GM12874 (cell line): ENCODE results near the gene MSANTD3.

Source experiments
- TF ChIP-seq, protein P1 (sequence below): IDR thresholded peaks from 2 replicates; pipeline ENCODE4 v1.5.1; 2011; ENCODE audit warnings: low read depth, mild to moderate bottlenecking, control low read depth, low read length, moderate library complexity; ENCODE audit not compliant: insufficient read depth

The MSANTD3 gene

DNA sequence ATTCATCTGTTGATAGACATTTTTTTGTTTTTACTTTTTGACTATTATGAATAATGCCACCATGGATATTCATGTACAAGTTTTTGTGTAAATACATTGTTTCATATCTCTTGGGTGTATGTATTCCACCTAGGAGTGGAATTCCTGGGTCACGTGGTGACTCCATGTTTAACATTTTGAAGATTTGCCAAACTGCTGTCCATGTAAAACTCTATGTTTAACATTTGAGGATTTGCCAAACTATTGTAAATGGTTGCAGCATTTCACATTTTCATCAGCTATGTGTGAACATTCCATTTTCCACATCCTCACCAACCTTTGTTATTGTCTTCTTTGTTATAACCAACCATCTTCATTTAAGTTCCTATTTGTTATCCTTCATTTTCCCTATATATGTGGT lies 58.3 kb downstream of the MSANTD3 start:
- TF ChIP-seq, protein P1, sequence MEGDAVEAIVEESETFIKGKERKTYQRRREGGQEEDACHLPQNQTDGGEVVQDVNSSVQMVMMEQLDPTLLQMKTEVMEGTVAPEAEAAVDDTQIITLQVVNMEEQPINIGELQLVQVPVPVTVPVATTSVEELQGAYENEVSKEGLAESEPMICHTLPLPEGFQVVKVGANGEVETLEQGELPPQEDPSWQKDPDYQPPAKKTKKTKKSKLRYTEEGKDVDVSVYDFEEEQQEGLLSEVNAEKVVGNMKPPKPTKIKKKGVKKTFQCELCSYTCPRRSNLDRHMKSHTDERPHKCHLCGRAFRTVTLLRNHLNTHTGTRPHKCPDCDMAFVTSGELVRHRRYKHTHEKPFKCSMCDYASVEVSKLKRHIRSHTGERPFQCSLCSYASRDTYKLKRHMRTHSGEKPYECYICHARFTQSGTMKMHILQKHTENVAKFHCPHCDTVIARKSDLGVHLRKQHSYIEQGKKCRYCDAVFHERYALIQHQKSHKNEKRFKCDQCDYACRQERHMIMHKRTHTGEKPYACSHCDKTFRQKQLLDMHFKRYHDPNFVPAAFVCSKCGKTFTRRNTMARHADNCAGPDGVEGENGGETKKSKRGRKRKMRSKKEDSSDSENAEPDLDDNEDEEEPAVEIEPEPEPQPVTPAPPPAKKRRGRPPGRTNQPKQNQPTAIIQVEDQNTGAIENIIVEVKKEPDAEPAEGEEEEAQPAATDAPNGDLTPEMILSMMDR: no peak

DNA sequence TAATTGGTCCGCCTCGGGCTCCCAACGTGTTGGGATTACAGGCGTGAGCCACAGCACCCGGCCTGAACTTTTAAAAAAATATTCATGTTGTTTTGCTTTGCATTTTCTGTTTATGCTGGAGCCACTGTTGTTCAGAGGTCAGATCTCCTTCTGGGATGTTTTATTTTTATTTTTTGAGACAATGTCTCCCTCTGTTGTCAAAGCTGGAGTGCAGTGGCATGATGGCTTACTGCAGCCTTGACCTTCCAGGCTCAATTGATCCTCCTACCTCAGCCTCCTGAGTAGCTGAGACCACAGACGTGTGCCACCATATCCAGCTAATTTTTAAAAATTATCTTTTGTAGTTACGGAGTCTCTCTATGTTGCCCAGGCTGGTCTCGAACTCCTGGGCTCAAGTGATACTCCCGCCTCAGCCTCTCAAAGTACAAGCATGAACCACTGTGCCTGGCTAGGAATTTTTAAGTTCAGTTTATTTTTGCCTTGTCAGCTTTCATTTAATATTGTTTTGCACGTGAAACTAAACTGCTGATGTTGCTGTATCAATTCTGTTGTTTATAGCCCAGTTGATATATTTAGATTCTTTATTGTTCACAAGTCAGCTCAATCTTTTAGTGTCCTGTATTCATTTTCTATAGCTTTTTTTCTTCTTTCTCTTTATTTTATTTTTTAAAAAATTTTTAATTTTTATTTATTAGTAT lies 59.7 kb downstream of the MSANTD3 start:
- TF ChIP-seq, protein P1: no peak

DNA sequence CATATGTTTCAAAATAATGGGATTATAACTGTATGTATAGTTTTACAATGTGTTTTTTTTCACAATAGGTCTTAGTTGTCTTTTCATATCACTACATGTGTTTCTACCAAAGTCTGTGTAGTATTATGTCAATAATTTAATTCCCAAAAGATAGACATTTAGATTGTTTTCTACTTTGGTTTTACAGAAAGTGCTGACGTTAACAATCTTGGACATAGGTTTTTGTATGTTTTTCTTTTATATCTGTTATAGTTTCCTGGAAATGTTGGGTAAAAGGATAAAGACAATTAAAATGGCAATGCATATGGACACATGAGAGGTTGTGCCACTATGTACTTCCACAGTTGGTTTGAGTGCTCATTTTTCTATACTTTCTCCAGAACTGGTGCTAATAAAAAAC lies 61.2 kb downstream of the MSANTD3 start:
- TF ChIP-seq, protein P1: no peak

DNA sequence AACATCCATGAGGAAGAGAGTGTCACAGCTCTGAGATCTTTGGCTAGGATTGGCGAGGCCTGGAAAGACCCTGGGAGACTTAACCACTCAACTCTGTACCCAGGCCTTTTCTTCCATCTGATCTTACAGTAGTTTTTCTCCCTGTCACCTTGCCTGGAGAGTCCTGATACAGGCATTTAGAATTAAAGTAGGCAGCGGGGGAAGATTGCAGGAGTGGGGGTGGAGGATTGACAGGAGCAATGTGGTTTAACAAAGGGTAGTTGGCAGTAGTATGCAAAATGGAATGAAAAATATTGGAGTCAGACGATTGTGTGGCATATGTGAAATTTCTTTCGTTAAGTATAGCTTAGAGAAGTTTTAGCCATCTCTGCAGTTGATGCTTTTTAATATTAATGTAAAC lies 62.9 kb downstream of the MSANTD3 start:
- TF ChIP-seq, protein P1: no peak

DNA sequence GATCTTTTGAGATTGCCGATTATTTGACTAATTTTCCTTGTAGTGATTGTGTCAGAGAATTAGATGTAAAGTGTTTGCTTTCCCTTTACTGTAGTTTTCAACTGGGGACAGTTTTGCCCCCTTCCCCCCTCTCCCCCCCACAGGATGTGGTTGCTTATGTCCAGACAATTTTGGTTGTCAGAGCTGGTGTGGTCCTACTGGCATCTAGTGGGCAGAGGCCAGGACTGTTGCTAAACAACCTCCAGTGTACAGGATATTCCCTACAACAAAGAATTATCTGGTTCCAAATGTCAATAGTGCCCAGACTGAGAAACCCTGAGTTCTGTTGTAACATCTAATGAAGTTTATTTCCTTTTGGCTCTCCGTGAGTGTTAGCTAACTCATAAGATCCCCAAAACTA lies 66.0 kb downstream of the MSANTD3 start:
- TF ChIP-seq, protein P1: no peak

DNA sequence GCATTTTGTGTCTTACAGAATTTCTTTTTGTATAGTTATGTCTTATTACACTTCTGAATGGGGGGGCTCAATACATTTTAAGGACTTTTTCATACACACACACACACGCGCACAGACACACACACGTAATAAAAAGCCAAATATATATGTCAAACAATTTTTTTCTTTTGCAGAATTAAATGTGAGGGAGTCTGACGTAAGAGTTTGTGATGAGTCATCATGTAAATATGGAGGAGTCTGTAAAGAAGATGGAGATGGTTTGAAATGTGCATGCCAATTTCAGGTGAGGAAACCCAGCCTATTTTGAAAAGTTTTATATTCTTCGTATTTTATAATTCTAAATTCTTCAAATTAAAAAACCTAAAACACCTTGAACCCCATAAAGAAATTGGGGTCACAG lies 71.6 kb downstream of the MSANTD3 start:
- TF ChIP-seq, protein P1: no peak

DNA sequence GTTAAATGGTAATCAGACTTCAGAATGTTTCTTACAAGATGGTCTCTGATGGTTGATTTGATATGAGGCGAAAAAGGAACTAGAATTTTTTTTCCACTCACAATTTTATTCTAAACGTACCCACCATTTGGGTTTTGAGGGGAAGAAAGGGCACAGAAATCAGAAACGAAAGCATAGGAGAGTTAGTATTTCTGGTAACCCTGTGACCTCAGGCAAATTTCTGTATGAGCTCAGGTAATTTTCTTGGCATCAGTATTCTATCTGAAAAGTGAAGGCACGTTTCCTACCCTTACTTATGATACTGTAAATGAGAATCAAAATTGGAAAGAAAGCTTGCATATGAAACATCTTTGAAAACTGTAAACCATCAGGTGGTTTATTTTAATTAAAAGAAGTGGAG lies 72.5 kb downstream of the MSANTD3 start:
- TF ChIP-seq, protein P1: no peak
